Prostate gland (tissue), 2 donors: ENCODE data around the gene SLC39A11.

Experiments used
- POLR2A ChIP-seq: fragments of 450-650 bp; IDR thresholded peaks from one replicate; pipeline ENCODE4 v1.6.1; 2016; ENCODE audit warnings: antibody characterized with exemption, mild to moderate bottlenecking
- POLR2AphosphoS5 ChIP-seq: sonication (generic); formaldehyde crosslinking; IDR thresholded peaks from one replicate; pipeline ENCODE4 v1.6.1; 2017; ENCODE audit warnings: antibody characterized with exemption
- TF ChIP-seq, protein P1 (sequence below), 4 experiments: fragments of 200-600 bp in 2 of 4; fragments of 450-650 bp in 2 of 4; sonication (generic) in 2 of 4; IDR thresholded peaks; 1 replicate in 3 of 4; 2 replicates in 1 of 4; pipeline ENCODE4 v1.5.1; 2016 to 2019; ENCODE audit warnings: antibody characterized with exemption in 4 of 4, mild to moderate bottlenecking in 2 of 4, moderate library complexity in 2 of 4

DNA sequence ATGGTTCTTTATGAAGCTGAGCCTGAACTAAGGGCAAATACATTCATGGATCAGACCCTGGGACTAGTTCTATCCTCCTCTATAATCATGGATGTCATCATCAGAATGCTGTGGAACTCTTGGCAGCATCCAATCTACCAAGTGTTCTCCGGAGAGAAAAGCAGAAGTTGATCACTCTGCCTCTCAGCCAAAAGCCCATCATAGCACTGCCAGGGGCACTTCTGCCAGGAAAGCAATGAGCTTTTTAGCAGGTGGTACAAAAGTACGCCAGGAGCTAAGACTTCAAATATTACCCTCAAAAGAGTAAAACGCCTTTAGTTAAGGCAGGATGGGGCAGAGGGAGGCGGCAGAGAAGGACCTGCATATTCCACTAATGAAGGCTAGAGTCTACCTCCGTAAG is 279.0 kb downstream of the SLC39A11 start:
- TF ChIP-seq, protein P1, sequence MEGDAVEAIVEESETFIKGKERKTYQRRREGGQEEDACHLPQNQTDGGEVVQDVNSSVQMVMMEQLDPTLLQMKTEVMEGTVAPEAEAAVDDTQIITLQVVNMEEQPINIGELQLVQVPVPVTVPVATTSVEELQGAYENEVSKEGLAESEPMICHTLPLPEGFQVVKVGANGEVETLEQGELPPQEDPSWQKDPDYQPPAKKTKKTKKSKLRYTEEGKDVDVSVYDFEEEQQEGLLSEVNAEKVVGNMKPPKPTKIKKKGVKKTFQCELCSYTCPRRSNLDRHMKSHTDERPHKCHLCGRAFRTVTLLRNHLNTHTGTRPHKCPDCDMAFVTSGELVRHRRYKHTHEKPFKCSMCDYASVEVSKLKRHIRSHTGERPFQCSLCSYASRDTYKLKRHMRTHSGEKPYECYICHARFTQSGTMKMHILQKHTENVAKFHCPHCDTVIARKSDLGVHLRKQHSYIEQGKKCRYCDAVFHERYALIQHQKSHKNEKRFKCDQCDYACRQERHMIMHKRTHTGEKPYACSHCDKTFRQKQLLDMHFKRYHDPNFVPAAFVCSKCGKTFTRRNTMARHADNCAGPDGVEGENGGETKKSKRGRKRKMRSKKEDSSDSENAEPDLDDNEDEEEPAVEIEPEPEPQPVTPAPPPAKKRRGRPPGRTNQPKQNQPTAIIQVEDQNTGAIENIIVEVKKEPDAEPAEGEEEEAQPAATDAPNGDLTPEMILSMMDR (IDR thresholded peaks at IDR 0.05), result no peak
- TF ChIP-seq POLR2A (no peak), POLR2AphosphoS5 (no peak)
